ENCODE results near the gene FRRS1.

- TF ChIP-seq TAF1 (IDR thresholded peaks at IDR 0.05; ENCODE audit: borderline replicate concordance, insufficient read depth, low read length): no peak
- TF ChIP-seq REST (IDR thresholded peaks at IDR 0.05; ENCODE audit: insufficient read depth in 1 of 2, low read depth in 2 of 2, low read length in 2 of 2): no peak
- TF ChIP-seq POLR2AphosphoS5 (IDR thresholded peaks at IDR 0.05; ENCODE audit: low read depth, low read length): no peak
- no peak for TF ChIP-seq SIN3A (IDR thresholded peaks at IDR 0.05; ENCODE audit: borderline replicate concordance, insufficient read depth, low read length)
- TF ChIP-seq FOXP2 (optimal IDR thresholded peaks at IDR 0.05; ENCODE audit: borderline replicate concordance, extremely low read depth, extremely low read length, insufficient read depth): no peak
Observed at GRCh38 chr1:99764439-99764838, 2.0 kb downstream of the FRRS1 start.

Measured in PFSK-1 (cell line).